Measurements from ENCODE around the gene CPNE2.
"Not testable (repeated sequence)": the region's sequence is repeated elsewhere in the genome, so short reads cannot be mapped to it uniquely, and the experiment has no call there.

The CPNE2 gene

GRCh38 chr16:57069635-57070370 is 22.6 kb upstream of the CPNE2 start:
- no peak for DNase-seq (ENCODE audit: low read depth)

- no peak for DNase-seq (ENCODE audit: low read depth)
Measured at GRCh38 chr16:57070424-57070823, 22.0 kb upstream of the CPNE2 start.

DNA sequence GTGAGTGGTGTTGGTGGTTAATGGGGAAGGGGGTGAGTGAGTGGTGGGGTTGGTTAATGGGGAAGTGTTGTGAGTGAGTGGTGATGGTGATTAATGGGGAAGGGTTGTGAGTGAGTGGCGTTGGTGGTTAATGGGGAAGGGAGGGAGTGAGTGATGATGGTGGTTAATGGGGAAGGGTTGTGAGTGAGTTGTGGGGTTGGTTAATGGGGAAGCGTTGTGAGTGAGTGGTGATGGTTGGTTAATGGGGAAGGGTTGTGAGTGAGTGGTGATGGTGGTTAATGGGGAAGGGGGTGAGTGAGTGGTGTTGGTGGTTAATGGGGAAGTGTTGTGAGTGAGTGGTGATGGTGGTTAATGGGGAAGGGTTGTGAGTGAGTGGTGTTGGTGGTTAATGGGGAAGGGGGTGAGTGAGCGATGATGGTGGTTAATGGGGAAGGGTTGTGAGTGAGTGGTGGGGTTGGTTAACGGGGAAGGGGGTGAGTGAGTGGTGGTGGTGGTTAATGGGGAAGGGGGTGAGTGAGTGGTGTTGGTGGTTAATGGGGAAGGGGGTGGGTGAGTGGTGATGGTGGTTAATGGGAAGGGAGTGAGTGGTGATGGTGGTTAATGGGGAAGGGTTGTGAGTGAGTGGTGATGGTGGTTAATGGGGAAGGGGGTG is 21.2 kb upstream of the CPNE2 start:
- DNase-seq (ENCODE audit: low read depth) = not testable (repeated sequence)

DNA sequence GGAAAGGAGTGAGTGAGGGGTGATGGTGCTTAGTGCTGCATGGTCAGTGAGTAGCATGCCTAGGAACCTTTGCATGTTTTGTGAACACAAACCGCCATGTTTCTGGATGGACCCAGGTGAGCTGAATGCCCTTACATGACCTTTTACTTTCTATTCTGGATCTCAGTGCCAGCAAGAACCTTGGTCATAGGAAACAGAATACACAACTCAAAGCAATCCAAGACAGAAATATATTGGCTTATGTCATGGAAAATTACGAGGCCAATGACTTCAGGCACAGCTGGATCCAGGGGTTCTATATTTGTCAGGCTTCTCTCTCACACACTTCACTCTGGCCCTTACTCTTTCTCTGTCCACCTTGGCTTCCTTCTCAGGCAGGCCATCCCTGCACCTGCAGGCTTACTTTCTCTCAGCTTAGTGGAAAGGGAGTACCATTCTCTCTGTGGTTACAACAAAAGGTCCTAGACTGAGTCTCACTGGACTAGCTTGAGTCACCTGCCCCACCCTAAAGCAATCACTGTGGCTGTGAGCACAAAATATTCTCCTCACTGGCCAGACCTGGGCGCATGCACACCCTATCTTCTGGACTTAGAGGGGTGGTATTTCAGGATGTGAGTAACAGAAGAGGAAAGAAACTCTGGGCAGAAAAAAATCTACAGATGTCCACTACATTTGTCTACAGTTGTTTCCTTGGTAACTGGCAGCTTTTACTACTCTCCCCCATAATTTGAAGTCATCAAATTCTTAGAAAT is 20.4 kb upstream of the CPNE2 start:
- no peak for DNase-seq (ENCODE audit: low read depth)

DNA sequence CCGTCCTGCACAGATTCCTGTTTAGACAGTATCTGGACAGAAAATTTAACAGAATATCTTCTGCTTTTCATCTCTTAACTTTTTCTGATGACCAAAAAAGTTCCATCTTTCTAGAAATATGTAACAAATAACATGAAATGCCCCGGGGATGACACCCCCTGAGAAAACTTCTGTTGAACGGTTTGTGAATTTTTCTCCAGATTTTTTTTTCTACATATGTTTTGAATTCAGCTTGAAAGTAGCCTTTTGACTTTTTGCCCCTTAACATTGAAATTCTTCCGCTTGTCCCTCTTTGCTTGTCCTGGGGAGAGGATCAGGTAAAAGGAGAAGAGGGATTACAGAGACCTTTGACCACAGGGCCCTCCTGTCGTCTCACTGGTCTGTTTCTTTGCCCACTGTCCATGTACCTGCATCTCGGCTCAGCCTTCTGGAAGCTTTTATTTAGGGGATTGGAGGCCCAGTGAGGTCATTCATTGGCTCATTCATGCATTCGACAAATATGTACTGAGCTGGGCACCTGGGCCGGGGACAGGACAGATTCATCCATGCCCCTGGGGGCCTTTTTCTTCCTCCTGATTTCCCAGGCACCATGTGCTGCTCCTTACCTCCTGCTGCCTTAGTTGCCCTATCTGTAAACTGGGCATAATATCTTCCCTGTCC is 19.6 kb upstream of the CPNE2 start:
- DNase-seq (ENCODE audit: low read depth) = no peak

DNA sequence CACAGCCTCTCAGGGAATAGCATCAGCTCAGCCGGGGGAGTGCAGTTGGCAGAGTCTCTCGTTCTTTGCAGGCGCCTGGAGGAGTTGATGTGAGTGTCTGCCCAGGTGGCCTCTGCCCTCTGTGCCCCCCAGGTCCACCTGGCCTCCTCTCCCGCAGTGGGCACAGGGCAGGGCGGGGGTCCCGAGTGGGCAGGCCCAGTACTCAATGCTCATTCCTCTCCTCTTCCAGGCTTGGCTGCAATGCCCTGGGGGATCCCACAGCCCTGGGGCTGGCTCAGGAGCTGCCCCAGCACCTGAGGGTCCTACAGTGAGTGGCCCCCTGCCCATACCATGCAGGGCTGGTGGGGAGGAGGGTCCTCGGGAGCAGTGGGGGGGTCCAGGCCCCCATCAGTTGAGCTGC is 14.7 kb upstream of the CPNE2 start:
- DNase-seq (ENCODE audit: low read depth) = no peak

GRCh38 chr16:57081744-57082143 is 10.6 kb upstream of the CPNE2 start:
- DNase-seq (ENCODE audit: low read depth) = no peak

- no peak for DNase-seq (ENCODE audit: low read depth)
Measured at GRCh38 chr16:57082664-57083063, 9.7 kb upstream of the CPNE2 start.

DNA sequence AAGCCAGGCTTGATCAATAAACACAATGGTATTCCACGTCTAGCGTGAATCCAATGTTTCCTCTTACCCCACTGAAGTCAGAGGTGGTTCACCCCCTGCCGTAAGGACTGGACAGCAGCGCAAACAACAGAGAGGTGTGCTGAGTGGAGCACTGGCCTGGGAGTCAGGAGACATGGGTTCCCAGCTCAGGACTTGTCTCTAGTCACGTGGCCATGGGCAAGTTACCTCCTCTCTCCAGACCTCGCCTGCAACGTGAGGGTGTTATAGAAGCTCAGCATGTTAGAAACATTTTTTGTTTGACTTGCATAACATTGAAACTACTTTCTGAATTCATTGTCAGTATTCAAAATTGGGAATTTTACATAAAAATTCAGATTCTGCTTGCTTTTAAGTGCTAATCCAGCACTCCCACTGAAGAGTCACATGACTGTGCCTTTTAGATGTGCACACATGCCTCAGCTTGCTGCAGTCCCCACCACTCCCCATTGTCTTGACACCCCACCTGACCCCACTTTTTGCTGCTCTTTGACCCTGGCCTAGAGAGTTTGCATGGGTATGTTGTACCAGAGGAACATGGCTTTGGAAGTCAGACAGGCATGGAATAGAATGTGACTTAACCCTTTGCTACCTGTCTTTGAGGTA is 8.8 kb upstream of the CPNE2 start:
- DNase-seq (ENCODE audit: low read depth) = no peak

DNA sequence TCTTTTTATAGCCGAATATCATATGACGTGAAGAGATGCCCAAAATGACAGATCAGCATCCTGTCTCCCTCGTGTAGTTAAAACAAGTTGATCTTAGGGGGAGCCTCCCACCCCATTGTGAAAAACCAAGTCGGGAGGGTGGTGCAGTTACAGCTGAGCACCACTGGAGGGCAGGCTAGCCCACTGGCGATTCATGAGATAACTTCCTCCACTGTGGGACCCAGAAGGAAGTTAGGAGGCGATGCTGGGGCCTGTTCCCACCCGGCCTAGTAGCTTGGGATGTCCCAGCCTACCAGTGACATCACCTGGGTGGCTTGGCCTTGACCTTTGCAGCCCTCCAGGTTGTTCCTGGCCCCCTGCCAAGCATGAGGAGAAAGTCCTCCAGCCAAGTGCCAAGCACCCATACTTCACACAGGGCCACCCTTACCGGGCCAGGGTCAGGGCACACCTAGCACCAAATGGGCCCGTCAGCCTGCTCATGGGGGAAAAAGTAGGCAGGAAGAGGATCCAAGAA is 8.1 kb upstream of the CPNE2 start:
- peak; percentile 48 for DNase-seq (ENCODE audit: low read depth)

GRCh38 chr16:57084996-57085395 is 7.4 kb upstream of the CPNE2 start:
- DNase-seq (ENCODE audit: low read depth) = no peak

DNA sequence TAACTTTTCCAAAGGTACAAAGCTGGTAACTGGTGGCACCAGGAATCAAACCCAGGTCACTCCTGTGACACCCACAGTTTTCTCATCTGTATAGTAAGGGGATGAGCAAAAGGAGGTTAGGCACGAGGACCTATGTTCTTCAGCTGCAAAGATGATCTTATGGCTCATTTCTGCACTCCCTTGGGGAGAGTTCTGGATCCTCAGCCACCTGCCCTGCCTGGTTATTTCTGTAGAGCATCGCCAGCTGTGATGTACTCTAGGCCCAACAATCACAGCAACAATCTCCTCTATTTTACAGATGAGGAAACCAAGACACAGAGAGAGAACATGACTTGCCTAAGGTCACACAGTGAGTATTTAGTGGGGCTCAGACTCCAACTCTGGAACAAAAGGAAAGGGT is 5.4 kb upstream of the CPNE2 start:
- no peak for DNase-seq (ENCODE audit: low read depth)

DNA sequence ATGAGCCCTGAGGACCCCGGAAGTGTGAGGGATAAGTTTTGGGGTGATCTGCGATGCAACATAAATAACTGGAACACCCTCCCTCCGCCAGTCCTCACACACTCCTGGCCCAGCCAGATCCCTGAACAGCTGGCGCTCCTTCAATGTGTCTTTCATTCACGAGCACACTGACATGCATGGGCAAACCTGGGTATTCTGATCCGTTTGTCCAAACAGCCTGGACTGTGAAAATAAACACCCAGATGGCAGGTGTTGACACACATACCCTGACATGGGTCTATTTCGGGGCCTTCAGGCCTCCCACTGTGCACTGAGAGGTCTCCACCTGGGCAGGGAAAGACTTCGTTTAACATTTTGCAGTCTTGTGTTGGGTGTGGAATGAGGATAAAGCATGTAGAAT is 3.0 kb upstream of the CPNE2 start:
- DNase-seq (ENCODE audit: low read depth) = no peak

DNA sequence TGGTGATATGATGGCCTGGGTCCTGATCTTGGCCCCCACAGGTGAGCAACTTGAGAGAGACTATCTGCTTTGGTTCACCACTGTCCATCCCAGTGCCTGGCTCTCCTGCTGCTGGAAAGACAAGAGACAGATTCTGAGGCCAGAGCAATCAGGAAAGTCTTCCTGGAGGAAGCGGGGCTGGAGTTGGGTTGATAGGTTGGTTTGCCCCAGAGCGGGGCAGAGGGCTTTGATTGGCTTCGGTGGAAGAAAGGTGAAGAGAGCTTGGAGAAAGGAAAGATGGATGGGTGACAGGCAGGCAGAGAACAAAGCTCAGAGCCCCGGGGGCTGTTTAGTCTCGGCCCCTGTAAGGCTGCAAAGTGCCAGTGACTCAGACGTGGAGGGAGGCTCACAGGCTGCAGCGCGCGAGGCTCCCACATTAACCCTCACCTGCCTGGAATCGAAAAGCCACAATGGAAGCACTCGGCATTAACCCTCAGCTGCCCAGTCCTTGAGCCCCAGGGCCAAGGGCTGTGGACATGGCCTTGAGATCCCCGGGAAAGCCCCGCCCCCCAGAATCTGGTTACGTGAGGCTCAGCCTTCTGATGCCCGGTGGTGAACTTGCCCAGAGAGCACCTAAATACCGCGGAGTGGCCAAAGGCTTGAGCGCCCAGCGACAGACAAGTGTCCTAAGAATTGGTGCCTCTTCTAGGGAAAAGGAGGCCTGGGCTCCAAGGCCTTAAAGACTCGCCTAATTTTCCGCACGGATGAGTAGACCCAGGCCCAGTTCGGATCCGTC is 996 bp upstream of the CPNE2 start:
- DNase-seq (ENCODE audit: low read depth) = no peak

- DNase-seq (ENCODE audit: low read depth) = no peak
Measured at GRCh38 chr16:57092786-57093411, 516 bp downstream of the CPNE2 start.

DNA sequence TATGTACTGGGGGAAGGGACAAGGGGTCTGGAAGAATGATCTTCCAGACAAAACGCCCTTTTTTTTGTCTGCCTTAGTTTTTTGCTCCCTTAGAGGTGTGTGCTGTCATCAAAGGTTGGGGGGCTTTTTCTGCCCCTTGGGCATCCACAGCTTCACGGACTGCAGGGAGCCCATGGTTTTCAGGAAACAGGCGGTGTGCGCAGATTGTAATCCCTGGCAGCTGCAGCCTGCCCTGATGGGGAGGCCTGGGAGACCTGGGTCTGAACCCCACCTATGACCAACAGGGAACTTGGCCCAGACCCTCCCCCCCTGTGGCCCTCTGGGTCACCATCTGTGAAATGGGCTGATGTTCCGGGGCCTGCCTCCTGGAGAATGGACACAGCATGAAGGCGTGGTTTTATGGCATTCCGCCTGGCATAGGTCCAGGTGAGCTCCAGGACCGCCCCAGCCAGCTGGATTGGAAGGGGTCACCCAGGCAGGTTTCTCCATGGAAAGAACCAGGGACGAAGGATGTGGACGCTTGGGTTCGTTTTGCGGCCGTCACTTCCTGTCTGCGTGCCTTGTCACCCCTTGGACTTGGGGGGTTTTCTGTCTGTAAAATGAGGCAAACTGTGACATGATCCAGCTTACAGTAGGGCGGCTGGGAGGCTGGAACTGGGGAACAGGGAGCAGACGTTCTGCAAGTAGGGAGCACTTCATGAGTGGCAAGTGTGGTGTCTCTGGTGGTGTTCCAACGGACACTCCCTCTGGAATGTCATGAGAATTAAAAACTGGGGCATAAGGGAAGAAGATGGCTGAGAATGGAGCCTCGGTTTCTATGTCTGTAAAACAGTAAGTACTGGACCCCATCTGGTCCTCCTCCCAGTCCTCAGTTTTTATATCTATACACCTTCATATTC is 1.5 kb downstream of the CPNE2 start:
- DNase-seq (ENCODE audit: low read depth) = no peak

- no peak for DNase-seq (ENCODE audit: low read depth)
Measured at GRCh38 chr16:57094911-57095310, 2.5 kb downstream of the CPNE2 start.

GRCh38 chr16:57096192-57096591 is 3.8 kb downstream of the CPNE2 start:
- no peak for DNase-seq (ENCODE audit: low read depth)

GRCh38 chr16:57096793-57097192 is 4.4 kb downstream of the CPNE2 start:
- no peak for DNase-seq (ENCODE audit: low read depth)

All from fibroblast of gingiva (primary cell).